GM06990 (cell line): ENCODE measurements around the gene HAUS7.

Experiments used
- DNase-seq: peaks from one replicate; pipeline ENCODE4 v3.0.0-alpha.2; 2011; ENCODE audit not compliant: insufficient read length; ENCODE audit errors: extremely low read depth
- H3K27me3 ChIP-seq: replicated peaks from 2 replicates; pipeline ENCODE4 v1.6.0; 2011; ENCODE audit warnings: low read length; ENCODE audit not compliant: control insufficient read depth, insufficient read depth
- H3K36me3 ChIP-seq: 2 replicates; pipeline ENCODE4 v1.5.1; 2011; ENCODE audit warnings: low read length; ENCODE audit not compliant: control insufficient read depth, insufficient read depth
- H3K4me3 ChIP-seq: replicated peaks from 2 replicates; pipeline ENCODE4 v1.5.1; 2011; ENCODE audit warnings: low read depth, mild to moderate bottlenecking, control low read depth, low read length
- TF ChIP-seq, protein P1 (sequence below): IDR thresholded peaks from 2 replicates; pipeline ENCODE4 v1.5.1; 2011; ENCODE audit warnings: low read length, control low read depth, mild to moderate bottlenecking, inconsistent platforms; ENCODE audit not compliant: insufficient read depth, poor library complexity, severe bottlenecking

The HAUS7 gene

DNA sequence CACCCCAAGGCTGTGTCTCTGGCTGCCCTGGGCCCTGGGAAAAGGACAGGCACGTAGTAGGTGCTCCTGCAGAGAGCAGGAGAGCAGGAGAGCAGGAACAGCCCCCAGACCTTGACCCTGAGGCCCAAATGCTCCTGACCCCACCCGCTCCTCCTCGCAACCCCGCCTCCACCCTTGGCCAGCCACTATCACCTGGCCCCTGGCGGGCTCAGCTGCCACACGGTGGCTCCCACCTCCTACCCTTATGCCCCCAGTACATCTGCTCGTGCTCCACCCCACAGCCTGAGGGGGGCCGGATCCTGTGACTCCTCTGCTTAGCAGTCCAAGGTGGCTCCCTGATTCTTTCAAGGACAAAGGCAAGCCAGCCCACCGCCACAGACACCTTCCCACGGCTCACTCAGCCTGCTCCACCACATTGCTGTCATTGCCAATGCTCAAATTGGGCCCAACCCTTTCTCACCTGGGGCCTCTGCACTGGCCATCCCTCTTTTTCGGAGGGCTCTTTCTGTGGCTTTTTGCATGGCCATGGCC, 5.4 kb upstream of the HAUS7 start:
- no peak for DNase-seq
- Histone ChIP-seq H3K27me3 (no peaks in the 10 kb centered on the region), H3K36me3 (no peaks in the 10 kb centered on the region), H3K4me3 (no peak overlapping the region)
- TF ChIP-seq, protein P1, sequence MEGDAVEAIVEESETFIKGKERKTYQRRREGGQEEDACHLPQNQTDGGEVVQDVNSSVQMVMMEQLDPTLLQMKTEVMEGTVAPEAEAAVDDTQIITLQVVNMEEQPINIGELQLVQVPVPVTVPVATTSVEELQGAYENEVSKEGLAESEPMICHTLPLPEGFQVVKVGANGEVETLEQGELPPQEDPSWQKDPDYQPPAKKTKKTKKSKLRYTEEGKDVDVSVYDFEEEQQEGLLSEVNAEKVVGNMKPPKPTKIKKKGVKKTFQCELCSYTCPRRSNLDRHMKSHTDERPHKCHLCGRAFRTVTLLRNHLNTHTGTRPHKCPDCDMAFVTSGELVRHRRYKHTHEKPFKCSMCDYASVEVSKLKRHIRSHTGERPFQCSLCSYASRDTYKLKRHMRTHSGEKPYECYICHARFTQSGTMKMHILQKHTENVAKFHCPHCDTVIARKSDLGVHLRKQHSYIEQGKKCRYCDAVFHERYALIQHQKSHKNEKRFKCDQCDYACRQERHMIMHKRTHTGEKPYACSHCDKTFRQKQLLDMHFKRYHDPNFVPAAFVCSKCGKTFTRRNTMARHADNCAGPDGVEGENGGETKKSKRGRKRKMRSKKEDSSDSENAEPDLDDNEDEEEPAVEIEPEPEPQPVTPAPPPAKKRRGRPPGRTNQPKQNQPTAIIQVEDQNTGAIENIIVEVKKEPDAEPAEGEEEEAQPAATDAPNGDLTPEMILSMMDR = no peak

DNA sequence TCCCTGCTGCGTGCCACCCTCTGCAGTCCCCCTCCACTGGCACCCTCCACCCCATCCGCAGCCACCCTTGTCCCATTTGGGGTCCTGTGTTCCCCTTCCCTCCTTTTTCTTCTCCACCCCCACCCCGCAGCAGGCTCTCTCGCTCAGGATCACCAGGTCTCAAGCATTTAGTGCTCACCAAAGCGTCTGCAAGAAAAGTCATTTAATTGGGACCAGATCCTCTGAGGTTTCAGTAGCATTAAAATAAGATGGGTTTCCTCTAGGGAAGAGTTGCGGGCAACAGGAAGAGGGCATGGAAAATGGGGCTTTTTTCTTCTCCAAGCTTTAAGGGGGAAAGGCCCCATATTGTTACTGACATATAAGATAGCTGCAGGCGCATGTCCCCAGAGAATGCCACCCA, 4.9 kb upstream of the HAUS7 start:
- TF ChIP-seq, protein P1 = no peak
- Histone ChIP-seq H3K27me3 (no peaks in the 10 kb centered on the region), H3K36me3 (no peaks in the 10 kb centered on the region), H3K4me3 (no peak overlapping the region)
- no peak for DNase-seq

DNA sequence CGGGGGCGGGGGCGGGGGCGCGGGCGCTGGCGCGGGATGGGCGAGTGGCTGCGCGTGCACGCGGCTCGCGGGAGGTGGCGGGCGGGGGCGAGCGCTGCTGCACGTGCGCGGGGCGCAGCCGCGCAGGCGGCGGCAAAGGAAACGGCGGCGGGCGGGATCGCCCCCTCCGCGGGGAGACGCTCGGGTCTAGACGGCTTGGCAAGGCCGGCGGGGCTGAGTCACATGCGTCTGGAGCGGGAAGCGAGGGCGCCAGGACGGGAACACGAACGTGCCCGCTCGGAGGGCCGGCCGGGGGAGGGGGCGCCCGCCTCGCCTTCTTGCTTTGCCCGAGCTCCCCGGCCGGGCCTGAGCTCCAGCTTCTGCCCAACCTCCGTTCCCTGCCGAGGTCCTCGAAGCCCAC, 4.3 kb upstream of the HAUS7 start:
- Histone ChIP-seq H3K4me3 (no peak overlapping the region), H3K36me3 (no peaks in the 10 kb centered on the region), H3K27me3 (no peaks in the 10 kb centered on the region)
- TF ChIP-seq, protein P1 = no peak
- no peak for DNase-seq

DNA sequence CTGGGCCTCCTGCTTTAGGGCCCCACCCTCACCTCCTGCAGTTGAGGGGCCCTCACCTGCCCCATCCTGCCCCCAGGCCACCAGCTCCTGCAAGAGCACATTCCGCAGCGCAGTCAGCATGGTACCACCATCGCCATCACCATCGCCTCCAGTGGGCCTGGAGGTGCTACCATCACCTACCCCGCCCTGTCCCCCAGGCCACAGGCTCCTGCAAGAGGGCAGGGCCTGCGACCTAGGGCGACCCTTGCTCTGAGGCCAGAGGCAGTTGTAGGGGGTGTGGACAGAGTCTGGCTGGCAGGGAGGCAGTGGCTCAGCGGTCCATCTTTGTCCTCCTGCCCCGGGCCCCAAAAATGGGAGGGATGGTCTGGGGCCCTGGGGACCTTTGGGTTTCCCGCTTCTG, 3.9 kb upstream of the HAUS7 start:
- Histone ChIP-seq H3K27me3 (no peaks in the 10 kb centered on the region), H3K36me3 (no peaks in the 10 kb centered on the region), H3K4me3 (no peak overlapping the region)
- DNase-seq = no peak
- TF ChIP-seq, protein P1 = no peak

DNA sequence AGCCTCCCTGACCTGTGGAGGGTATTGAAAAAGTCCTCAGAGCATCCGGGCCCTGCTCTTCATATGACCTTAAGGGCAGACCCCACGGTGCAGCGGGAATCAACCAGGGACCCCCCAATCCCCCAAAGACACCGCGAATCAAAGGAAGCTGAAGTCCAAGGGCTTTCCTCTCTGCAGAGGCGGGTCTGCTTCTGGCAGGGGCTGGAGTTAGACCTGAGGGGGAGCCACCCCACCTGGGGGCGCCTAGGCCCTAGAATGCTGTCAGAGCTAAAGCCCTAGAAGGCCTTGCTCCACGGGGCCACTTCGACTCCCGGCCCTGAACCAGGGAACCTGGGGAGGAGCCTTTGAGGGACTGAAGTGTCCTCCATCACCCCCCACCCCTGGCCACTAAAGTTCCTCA, 2.8 kb upstream of the HAUS7 start:
- TF ChIP-seq, protein P1 = no peak
- Histone ChIP-seq H3K27me3 (no peaks in the 10 kb centered on the region), H3K36me3 (no peaks in the 10 kb centered on the region; the same call in none of the 2 replicates), H3K4me3 (no peak overlapping the region)
- no peak for DNase-seq
